A549 (cell line): ENCODE measurements around the gene GNPAT. TPM values are rescaled to one million over a fixed set of nuclear protein-coding genes. Genes with fewer than 3 reads are reported as not detected.

Experiments
- ATAC-seq, 2 experiments: fragments of 200-7000 bp in 1 of 2; fragments of >200 bp in 1 of 2; cut with Nextera tagmentation in 1 of 2; cut with Tn5 transposase in 1 of 2; 3 replicates each; pipeline versions ENCODE4 v1.8.0 to v1.9.1; 2018 to 2020; ENCODE audit warnings: mild to moderate bottlenecking in 1 of 2, moderate library complexity in 1 of 2
- CTCF ChIA-PET: fragments of 300-600 bp; sonication (Branson Sonifier 250); formaldehyde crosslinking; extraction: SDS; loops from one replicate; lab custom pipeline; 2021; ENCODE audit warnings: antibody characterized with exemption, inconsistent platforms; lab: Yijun Ruan, JAX
- POLR2A ChIA-PET: fragments of 350-600 bp; formaldehyde crosslinking; extraction: SDS; loops from one replicate; lab custom pipeline; 2021; ENCODE audit warnings: antibody characterized with exemption, inconsistent platforms; lab: Yijun Ruan, JAX
- DNase-seq, 2 experiments: peaks; one replicate each; pipeline versions ENCODE4 v3.0.0 to v3.0.0-alpha.2; 2011 to 2016; ENCODE audit warnings: low read depth in 1 of 2, low spot score in 1 of 2
- FAIRE-seq: peaks from 2 replicates; lab custom pipeline; 2011; peaks lifted over from hg19 to GRCh38; lab: Jason Lieb, UNC
- H3K27ac ChIP-seq, 2 experiments: fragments of >200 bp; sonication (Bioruptor Twin); formaldehyde crosslinking; 3 replicates each; pipeline ENCODE4 v1.5.1; 2016 to 2017
- H3K4me1 ChIP-seq: fragments of >200 bp; sonication (Bioruptor Twin); formaldehyde crosslinking; 3 replicates; pipeline ENCODE4 v1.6.1; 2016
- H3K4me2 ChIP-seq: fragments of >200 bp; sonication (Bioruptor Twin); formaldehyde crosslinking; 3 replicates; pipeline ENCODE4 v1.6.1; 2016
- H3K4me3 ChIP-seq: fragments of >200 bp; sonication (Bioruptor Twin); formaldehyde crosslinking; 3 replicates; pipeline ENCODE4 v1.5.1; 2016
- H3K9me3 ChIP-seq: fragments of >200 bp; sonication (Bioruptor Twin); formaldehyde crosslinking; 3 replicates; pipeline ENCODE4 v1.6.1; 2016
- BHLHE40 ChIP-seq: IDR thresholded peaks from 2 replicates; pipeline ENCODE4 v1.6.1; 2012; ENCODE audit warnings: low read depth, low read length, inconsistent platforms
- CHD2 ChIP-seq: fragments of 150-350 bp; IDR thresholded peaks from 2 replicates; pipeline ENCODE4 v1.6.1; 2014; ENCODE audit warnings: low read length; ENCODE audit not compliant: partially characterized antibody
- CHD4 ChIP-seq: fragments of 200-600 bp; sonication (generic); IDR thresholded peaks from 2 replicates; pipeline ENCODE4 v1.6.1; 2016; ENCODE audit warnings: antibody characterized with exemption, mild to moderate bottlenecking, borderline replicate concordance
- ESRRA ChIP-seq: fragments of 150-350 bp; IDR thresholded peaks from 2 replicates; pipeline ENCODE4 v1.6.1; 2014; ENCODE audit warnings: mild to moderate bottlenecking, low read length, borderline replicate concordance
- FOSB ChIP-seq: fragments of 250-450 bp; sonication (Bioruptor Pico); IDR thresholded peaks from 2 replicates; pipeline ENCODE4 v1.5.0; 2020; ENCODE audit warnings: mild to moderate bottlenecking, moderate library complexity
- FOSL2 ChIP-seq, 2 experiments: fragments of 450-650 bp in 1 of 2; fragments of >200 bp in 1 of 2; sonication (Bioruptor Twin) in 1 of 2; formaldehyde crosslinking; IDR thresholded peaks; 2 replicates each; pipeline versions ENCODE4 v1.5.0 to v1.6.1; 2016 to 2020; ENCODE audit warnings: mild to moderate bottlenecking in 1 of 2, moderate library complexity in 1 of 2
- HOXA7 ChIP-seq: fragments of 250-450 bp; sonication (Bioruptor Pico); IDR thresholded peaks from 2 replicates; pipeline ENCODE4 v1.5.0; 2020; ENCODE audit warnings: mild to moderate bottlenecking, moderate library complexity
- JUN ChIP-seq, 2 experiments: fragments of >200 bp; sonication (Bioruptor Twin); formaldehyde crosslinking; IDR thresholded peaks; 2 replicates in 1 of 2; 3 replicates in 1 of 2; pipeline ENCODE4 v1.6.1; 2016 to 2017
- NFE2L2 ChIP-seq: fragments of 150-350 bp; conservative IDR thresholded peaks from 2 replicates; pipeline ENCODE4 v1.6.1; 2014; ENCODE audit warnings: low read length
- NR3C1 ChIP-seq: fragments of >200 bp; sonication (Bioruptor Twin); formaldehyde crosslinking; IDR thresholded peaks from 3 replicates; pipeline ENCODE4 v1.6.1; 2017
- POLR2A ChIP-seq: IDR thresholded peaks from 2 replicates; pipeline ENCODE4 v1.6.1; 2012; ENCODE audit warnings: mild to moderate bottlenecking, low read length
- POLR2AphosphoS2 ChIP-seq: conservative IDR thresholded peaks from 2 replicates; pipeline ENCODE4 v1.6.1; 2012; ENCODE audit warnings: low read length, improper control_type of control experiment, inconsistent platforms
- RAD21 ChIP-seq, 2 experiments: fragments of >200 bp in 1 of 2; sonication (Bioruptor Twin) in 1 of 2; formaldehyde crosslinking in 1 of 2; IDR thresholded peaks in 1 of 2; conservative IDR thresholded peaks in 1 of 2; 2 replicates in 1 of 2; 3 replicates in 1 of 2; pipeline ENCODE4 v1.6.1; 2012 to 2018; ENCODE audit warnings: inconsistent platforms in 1 of 2
- SMC3 ChIP-seq: fragments of >200 bp; sonication (Bioruptor Twin); formaldehyde crosslinking; IDR thresholded peaks from 3 replicates; pipeline ENCODE4 v1.6.1; 2018; ENCODE audit warnings: inconsistent platforms
- SREBF2 ChIP-seq: fragments of 450-650 bp; IDR thresholded peaks from 2 replicates; pipeline ENCODE4 v1.6.1; 2014; ENCODE audit warnings: mild to moderate bottlenecking, moderate library complexity
- ZC3H11A ChIP-seq: fragments of 450-650 bp; IDR thresholded peaks from 2 replicates; pipeline ENCODE4 v1.6.1; 2014; ENCODE audit warnings: antibody characterized with exemption, mild to moderate bottlenecking
- WGBS: methylation state at CpG from one replicate; pipeline ENCODE4 v1.1.6; 2017; ENCODE audit errors: missing lambda C conversion rate; 5-methylcytosine and 5-hydroxymethylcytosine counted together
- polyA plus RNA-seq, 4 experiments: library from polyadenylated mRNA; depleted of rRNA in 3 of 4; stranded (reverse); fragments of >200 nt; fragmentation: RNase III in 1 of 4; extraction: RNeasy Plus Mini Kit Qiagen cat#74134 plus additional on column Dnase treatment in 1 of 4; gene quantifications; 2 replicates in 3 of 4; 3 replicates in 1 of 4; pipeline ENCODE4 v1.2.3, GENCODE V29; 2011 to 2017
- TF ChIP-seq, protein P1 (sequence below): IDR thresholded peaks from 2 replicates; pipeline ENCODE4 v1.6.1; 2012; ENCODE audit warnings: low read depth, borderline replicate concordance
- TF ChIP-seq, protein P2 (sequence below): fragments of 250-450 bp; sonication (Bioruptor Pico); IDR thresholded peaks from 2 replicates; pipeline ENCODE4 v1.5.0; 2020; ENCODE audit warnings: low read depth, mild to moderate bottlenecking, moderate library complexity
- TF ChIP-seq, protein P3 (sequence below): fragments of >200 bp; sonication (Bioruptor Twin); formaldehyde crosslinking; IDR thresholded peaks from 3 replicates; pipeline ENCODE4 v1.5.1; 2016

GNPAT gene
- polyA plus RNA-seq, 2 of the 4 experiments (the other 2 are of a cell fraction) = 44.1 to 62.7 TPM

DNA sequence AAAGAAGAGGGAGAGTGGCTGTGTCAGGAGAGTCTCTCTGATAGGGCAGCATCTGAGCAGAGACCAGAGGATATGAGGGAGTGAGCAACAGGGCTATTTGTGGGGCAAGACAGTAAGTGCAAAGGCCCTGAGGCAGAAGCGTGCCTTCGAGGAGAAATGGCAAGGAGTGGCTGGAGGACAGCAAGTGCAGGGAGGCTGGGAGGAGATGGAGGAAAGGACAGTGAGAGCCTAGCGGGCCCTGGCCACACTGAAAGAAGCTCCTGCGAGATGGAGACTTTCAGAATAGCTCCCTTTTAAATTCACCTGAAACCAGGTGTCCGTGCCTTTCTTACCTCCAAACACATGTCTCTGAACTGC, 71.4 kb downstream of the GNPAT start:
- no peaks in the 10 kb centered on the region for H3K9me3 ChIP-seq
- FAIRE-seq (no peak), ATAC-seq (no peak)
- no peak overlapping the region for H3K4me3 ChIP-seq
- POLR2A ChIA-PET = no interaction called here
- H3K27ac ChIP-seq = no peak overlapping the region
- TF ChIP-seq CHD4 (no peak), FOSL2 (IDR thresholded peaks at IDR 0.05) (no peak), FOSL2 (CRISPR knock-in tag; IDR thresholded peaks at IDR 0.05) (no peak), POLR2A (no peak), NR3C1 (no peak), BHLHE40 (no peak), FOSB (no peak)
- TF ChIP-seq, protein P1, sequence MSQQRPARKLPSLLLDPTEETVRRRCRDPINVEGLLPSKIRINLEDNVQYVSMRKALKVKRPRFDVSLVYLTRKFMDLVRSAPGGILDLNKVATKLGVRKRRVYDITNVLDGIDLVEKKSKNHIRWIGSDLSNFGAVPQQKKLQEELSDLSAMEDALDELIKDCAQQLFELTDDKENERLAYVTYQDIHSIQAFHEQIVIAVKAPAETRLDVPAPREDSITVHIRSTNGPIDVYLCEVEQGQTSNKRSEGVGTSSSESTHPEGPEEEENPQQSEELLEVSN = no peak
- TF ChIP-seq, all 56 proteins: peak for 0
- WGBS = 74% methylated on average over 5 of the region's 5 CpGs
- Histone ChIP-seq H3K4me2 (no peak overlapping the region), H3K4me1 (no peaks in the 10 kb centered on the region)
- CTCF ChIA-PET = interaction anchor here (1.0 to 1.8 kb wide), 3 partner anchors 7 to 280 kb away, joined by 3 to 4 read pairs (median 3); no protein-coding TSS in a partner anchor
- DNase-seq = no peak

DNA sequence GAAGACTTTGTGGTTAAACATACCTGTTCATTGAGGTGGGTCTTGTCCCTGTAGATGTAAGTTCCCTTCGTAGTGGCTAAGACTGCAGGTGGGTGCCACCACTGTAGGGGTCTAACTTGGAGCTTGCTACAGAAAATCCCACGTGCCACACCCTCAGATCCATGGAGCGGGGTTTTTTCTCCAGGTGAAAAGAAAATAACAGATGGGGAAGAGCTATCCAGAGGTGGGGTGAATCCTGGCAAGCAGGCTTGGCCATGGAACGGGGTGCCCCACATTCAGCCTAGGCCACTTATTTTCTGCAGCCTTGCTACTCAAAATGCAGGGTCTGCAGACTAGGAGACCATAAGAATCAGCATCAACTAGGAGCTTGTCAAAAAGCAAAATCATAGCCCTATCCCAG, 72.6 kb downstream of the GNPAT start:
- no peaks in the 10 kb centered on the region for H3K4me1 ChIP-seq
- 37% methylated on average over 4 of the region's 4 CpGs for WGBS
- no peaks in the 10 kb centered on the region for H3K9me3 ChIP-seq
- CTCF ChIA-PET = interaction anchor here (1.2 to 1.8 kb wide), 3 partner anchors 17 to 1581 kb away, joined by 3 to 4 read pairs (median 3); no protein-coding TSS in a partner anchor
- FAIRE-seq = no peak
- H3K27ac ChIP-seq = no peak overlapping the region
- ATAC-seq = no peak
- H3K4me2 ChIP-seq = no peak overlapping the region
- H3K4me3 ChIP-seq = no peak overlapping the region
- no peak for TF ChIP-seq JUN (IDR thresholded peaks at IDR 0.05)
- TF ChIP-seq, protein P2, sequence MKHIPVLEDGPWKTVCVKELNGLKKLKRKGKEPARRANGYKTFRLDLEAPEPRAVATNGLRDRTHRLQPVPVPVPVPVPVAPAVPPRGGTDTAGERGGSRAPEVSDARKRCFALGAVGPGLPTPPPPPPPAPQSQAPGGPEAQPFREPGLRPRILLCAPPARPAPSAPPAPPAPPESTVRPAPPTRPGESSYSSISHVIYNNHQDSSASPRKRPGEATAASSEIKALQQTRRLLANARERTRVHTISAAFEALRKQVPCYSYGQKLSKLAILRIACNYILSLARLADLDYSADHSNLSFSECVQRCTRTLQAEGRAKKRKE = no peak
- TF ChIP-seq HOXA7 (CRISPR knock-in tag) = no peak
- no peak for TF ChIP-seq POLR2AphosphoS2
- TF ChIP-seq CHD2 = no peak
- DNase-seq = no peak
- POLR2A ChIA-PET = no interaction called here

DNA sequence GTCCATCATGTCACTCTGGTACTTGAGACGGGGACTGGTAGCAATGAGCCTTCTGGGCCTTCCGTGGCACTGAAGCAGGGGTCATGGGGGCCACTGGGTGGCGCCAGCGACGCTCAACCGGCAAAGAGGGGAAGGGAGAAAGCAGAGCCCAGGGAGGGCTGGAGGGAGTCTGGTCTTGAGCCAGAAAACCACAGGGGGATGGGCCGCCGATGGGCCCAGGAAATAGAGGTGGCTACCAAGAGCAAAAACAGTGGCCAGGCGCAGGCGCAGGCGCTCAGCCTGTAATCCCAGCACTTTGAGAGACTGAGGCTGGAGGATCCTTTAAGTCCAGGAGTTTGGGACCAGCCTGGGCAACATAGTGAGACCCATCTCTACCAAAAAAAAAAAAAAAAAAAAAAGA, 74.9 kb downstream of the GNPAT start:
- 41% methylated on average over 11 of the region's 11 CpGs for WGBS
- no peak overlapping the region for H3K4me3 ChIP-seq
- POLR2A ChIA-PET = no interaction called here
- CTCF ChIA-PET = interaction anchor here (0.6 to 2.3 kb wide), 18 partner anchors 9 to 1022 kb away, joined by 3 to 11 read pairs (median 3); partner anchors contain the start of genes EXOC8 and SPRTN
- no peak for FAIRE-seq
- DNase-seq = peak; percentile 33 to 58
- no peaks in the 10 kb centered on the region for H3K9me3 ChIP-seq
- peak; percentile 79 to 98 for ATAC-seq
- TF ChIP-seq SREBF2 = no peak
- no peak for TF ChIP-seq ZC3H11A
- TF ChIP-seq NFE2L2 = no peak
- no peak for TF ChIP-seq ESRRA
- no peak for TF ChIP-seq FOSL2 (IDR thresholded peaks at IDR 0.05)
- no peak for TF ChIP-seq FOSL2 (CRISPR knock-in tag; IDR thresholded peaks at IDR 0.05)
- TF ChIP-seq RAD21 (conservative IDR thresholded peaks at IDR 0.05 in 1 of 2, IDR thresholded peaks at IDR 0.05 in 1 of 2) = peak; percentile 57 to 73
- TF ChIP-seq SMC3 = peak; percentile 67
- TF ChIP-seq, protein P3, sequence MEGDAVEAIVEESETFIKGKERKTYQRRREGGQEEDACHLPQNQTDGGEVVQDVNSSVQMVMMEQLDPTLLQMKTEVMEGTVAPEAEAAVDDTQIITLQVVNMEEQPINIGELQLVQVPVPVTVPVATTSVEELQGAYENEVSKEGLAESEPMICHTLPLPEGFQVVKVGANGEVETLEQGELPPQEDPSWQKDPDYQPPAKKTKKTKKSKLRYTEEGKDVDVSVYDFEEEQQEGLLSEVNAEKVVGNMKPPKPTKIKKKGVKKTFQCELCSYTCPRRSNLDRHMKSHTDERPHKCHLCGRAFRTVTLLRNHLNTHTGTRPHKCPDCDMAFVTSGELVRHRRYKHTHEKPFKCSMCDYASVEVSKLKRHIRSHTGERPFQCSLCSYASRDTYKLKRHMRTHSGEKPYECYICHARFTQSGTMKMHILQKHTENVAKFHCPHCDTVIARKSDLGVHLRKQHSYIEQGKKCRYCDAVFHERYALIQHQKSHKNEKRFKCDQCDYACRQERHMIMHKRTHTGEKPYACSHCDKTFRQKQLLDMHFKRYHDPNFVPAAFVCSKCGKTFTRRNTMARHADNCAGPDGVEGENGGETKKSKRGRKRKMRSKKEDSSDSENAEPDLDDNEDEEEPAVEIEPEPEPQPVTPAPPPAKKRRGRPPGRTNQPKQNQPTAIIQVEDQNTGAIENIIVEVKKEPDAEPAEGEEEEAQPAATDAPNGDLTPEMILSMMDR = peak; percentile 61
- no peak overlapping the region for H3K4me2 ChIP-seq
- H3K27ac ChIP-seq = no peak overlapping the region
- no peaks in the 10 kb centered on the region for H3K4me1 ChIP-seq
